ENCODE data around the gene UAP1L1. TPM values are rescaled to one million over a fixed set of nuclear protein-coding genes. Genes with fewer than 3 reads are reported as not detected.
A peak's percentile ranks its signal among the peaks of the same experiment; 100 is the strongest.
"Not testable (repeated sequence)": the region's sequence is repeated elsewhere in the genome, so short reads cannot be mapped to it uniquely, and the experiment has no call there.

The UAP1L1 gene
- total RNA-seq, 1 experiment from 2014 or later: 24.6 TPM

DNA sequence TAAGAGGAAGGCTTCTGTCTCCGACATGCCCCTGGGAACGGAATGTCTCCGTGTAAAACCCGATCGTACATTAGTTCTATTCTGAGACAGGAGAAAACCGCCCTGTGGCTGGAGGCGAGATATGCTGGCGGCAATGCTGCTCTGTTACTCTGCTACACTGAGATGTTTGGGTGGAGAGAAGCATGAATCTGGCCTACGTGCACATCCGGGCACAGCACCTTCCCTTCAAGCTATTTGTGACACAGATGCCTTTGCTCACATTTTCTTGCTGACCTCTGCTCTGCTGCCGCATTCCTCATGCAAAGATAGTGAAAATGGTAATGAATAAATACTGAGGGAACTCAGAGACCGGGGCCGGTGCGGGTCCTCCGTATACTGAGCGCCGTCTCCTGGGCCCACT lies 39.4 kb downstream of the UAP1L1 start:
- TF ChIP-seq, protein P1, sequence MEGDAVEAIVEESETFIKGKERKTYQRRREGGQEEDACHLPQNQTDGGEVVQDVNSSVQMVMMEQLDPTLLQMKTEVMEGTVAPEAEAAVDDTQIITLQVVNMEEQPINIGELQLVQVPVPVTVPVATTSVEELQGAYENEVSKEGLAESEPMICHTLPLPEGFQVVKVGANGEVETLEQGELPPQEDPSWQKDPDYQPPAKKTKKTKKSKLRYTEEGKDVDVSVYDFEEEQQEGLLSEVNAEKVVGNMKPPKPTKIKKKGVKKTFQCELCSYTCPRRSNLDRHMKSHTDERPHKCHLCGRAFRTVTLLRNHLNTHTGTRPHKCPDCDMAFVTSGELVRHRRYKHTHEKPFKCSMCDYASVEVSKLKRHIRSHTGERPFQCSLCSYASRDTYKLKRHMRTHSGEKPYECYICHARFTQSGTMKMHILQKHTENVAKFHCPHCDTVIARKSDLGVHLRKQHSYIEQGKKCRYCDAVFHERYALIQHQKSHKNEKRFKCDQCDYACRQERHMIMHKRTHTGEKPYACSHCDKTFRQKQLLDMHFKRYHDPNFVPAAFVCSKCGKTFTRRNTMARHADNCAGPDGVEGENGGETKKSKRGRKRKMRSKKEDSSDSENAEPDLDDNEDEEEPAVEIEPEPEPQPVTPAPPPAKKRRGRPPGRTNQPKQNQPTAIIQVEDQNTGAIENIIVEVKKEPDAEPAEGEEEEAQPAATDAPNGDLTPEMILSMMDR (IDR thresholded peaks at IDR 0.05; ENCODE audit: insufficient read depth in 1 of 2, low read depth in 1 of 2, low read length in 1 of 2, severe bottlenecking in 1 of 2, unreplicated experiment in 1 of 2): no peak
- BruUV-seq (replicated peaks): no TSS peak
- POLR2A ChIA-PET: interaction anchor here (0.6 to 1.5 kb wide), 3 partner anchors 30 to 488 kb away, joined by 4 read pairs; partner anchors contain the start of genes MAN1B1 and TUBB4B
- Mint-ChIP-seq H3K36me3 (ENCODE audit: insufficient read depth, unreplicated experiment) (peaks cover 7% of the 10 kb centered on the region), H3K27me3 (ENCODE audit: insufficient read depth, unreplicated experiment) (no peaks in the 10 kb centered on the region), H3K4me1 (ENCODE audit: low read depth, unreplicated experiment) (peaks cover 17% of the 10 kb centered on the region), H3K27ac (ENCODE audit: unreplicated experiment) (peak overlapping the region; percentile 64), H3K4me3 (ENCODE audit: unreplicated experiment) (peak overlapping the region; percentile 51), H3K9me3 (ENCODE audit: unreplicated experiment) (no peaks in the 10 kb centered on the region)
- Histone ChIP-seq H3K36me3 (ENCODE audit: control insufficient read depth, insufficient read depth, low read length) (no peaks in the 10 kb centered on the region), H3K27me3 (replicated peaks; ENCODE audit: control insufficient read depth, insufficient read depth, low read length) (no peaks in the 10 kb centered on the region), H3K9me3 (no peaks in the 10 kb centered on the region), H3K4me1 (peaks cover 29% of the 10 kb centered on the region), H3K4me3 (ENCODE audit: low read depth, low read length) (no peak overlapping the region)
- CTCF ChIA-PET: interaction anchor here (0.7 to 1.0 kb wide), 4 partner anchors 49 to 120 kb away, joined by 3 to 9 read pairs (median 4); no protein-coding TSS in a partner anchor
- peak; percentile 47 to 72 for DNase-seq
- intact Hi-C loops (cut with micrococcal nuclease; ENCODE audit: unreplicated experiment): loop anchor here (2.0 kb wide), 1 partner anchor 110 kb away; the partner anchor contains the start of gene RNF224

DNA sequence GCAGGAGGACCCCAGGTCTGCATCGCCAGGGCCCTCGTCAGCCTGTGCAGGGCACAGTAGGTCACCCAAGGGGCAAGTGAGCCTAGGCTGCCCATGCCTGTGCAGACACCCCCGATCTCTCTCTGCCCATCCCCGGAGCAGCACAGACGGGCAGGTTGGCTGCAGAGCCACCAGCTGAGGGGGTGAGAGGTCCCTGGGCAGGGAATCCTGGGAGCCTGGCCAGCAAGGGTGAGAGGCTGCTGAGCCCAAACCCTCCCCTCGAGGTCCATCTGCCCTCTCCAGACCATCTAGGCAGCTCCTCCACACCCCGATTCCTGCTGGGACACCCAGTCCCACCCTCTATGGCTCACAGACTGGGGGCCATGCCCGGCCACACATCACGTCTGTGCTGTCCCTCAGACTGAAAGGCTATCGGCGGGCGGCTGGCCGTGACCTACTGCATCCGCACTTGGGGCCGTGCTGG lies 40.0 kb downstream of the UAP1L1 start:
- TF ChIP-seq, protein P1 (IDR thresholded peaks at IDR 0.05; ENCODE audit: insufficient read depth in 1 of 2, low read depth in 1 of 2, low read length in 1 of 2, severe bottlenecking in 1 of 2, unreplicated experiment in 1 of 2): no peak
- no peaks in the 10 kb centered on the region for H3K9me3 ChIP-seq
- no peaks in the 10 kb centered on the region for H3K27me3 ChIP-seq (replicated peaks; ENCODE audit: control insufficient read depth, insufficient read depth, low read length)
- no TSS peak for BruUV-seq (replicated peaks)
- no peak overlapping the region for H3K4me3 ChIP-seq (ENCODE audit: low read depth, low read length)
- intact Hi-C loops (cut with micrococcal nuclease; ENCODE audit: unreplicated experiment): loop anchor here (2.0 kb wide), 1 partner anchor 110 kb away; the partner anchor contains the start of gene RNF224
- DNase-seq: peak in 1 of 2 experiments; percentile 41
- H3K4me1 Mint-ChIP-seq (ENCODE audit: low read depth, unreplicated experiment): peaks cover 17% of the 10 kb centered on the region
- CTCF ChIA-PET: interaction anchor here (0.5 to 1.0 kb wide), 3 partner anchors 17 to 119 kb away, joined by 3 to 9 read pairs (median 3); no protein-coding TSS in a partner anchor
- H3K27ac Mint-ChIP-seq (ENCODE audit: unreplicated experiment): peak overlapping the region; percentile 64
- H3K4me3 Mint-ChIP-seq (ENCODE audit: unreplicated experiment): peak overlapping the region; percentile 51
- POLR2A ChIA-PET: interaction anchor here (0.6 to 1.5 kb wide), 3 partner anchors 30 to 488 kb away, joined by 4 read pairs; partner anchors contain the start of genes MAN1B1 and TUBB4B
- H3K36me3 Mint-ChIP-seq (ENCODE audit: insufficient read depth, unreplicated experiment): peaks cover 7% of the 10 kb centered on the region
- peaks cover 29% of the 10 kb centered on the region for H3K4me1 ChIP-seq
- H3K36me3 ChIP-seq (ENCODE audit: control insufficient read depth, insufficient read depth, low read length): no peaks in the 10 kb centered on the region
- no peaks in the 10 kb centered on the region for H3K27me3 Mint-ChIP-seq (ENCODE audit: insufficient read depth, unreplicated experiment)
- no peaks in the 10 kb centered on the region for H3K9me3 Mint-ChIP-seq (ENCODE audit: unreplicated experiment)

DNA sequence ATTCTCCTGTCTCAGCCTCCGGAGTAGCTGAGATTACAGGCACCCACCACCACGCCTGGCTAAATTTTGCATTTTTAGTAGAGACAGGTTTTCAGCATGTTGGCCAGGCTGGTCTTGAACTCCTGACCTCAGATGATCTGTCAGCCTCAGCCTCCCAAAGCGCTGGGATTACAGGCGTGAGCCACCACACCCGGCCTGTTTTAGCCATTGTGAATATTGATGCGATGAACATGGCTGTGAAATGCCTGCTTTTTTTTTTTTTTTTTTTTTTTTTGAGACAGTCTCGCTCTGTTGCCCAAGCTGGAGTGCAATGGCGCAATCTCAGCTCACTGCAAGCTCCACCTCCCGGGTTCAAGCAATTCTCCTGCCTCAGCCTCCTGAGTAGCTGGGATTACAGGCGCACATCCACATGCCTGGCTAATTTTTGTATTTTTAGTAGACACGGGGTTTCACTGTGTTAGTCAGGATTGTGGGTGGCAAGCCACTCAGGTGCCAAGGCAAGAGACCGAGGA lies 40.8 kb downstream of the UAP1L1 start:
- BruUV-seq (replicated peaks); H3K9me3 Mint-ChIP-seq (ENCODE audit: unreplicated experiment); H3K27me3 Mint-ChIP-seq (ENCODE audit: insufficient read depth, unreplicated experiment); intact Hi-C loops (cut with micrococcal nuclease; ENCODE audit: unreplicated experiment); H3K4me3 Mint-ChIP-seq (ENCODE audit: unreplicated experiment); H3K27me3 ChIP-seq (replicated peaks; ENCODE audit: control insufficient read depth, insufficient read depth, low read length); DNase-seq; H3K36me3 Mint-ChIP-seq (ENCODE audit: insufficient read depth, unreplicated experiment); H3K36me3 ChIP-seq (ENCODE audit: control insufficient read depth, insufficient read depth, low read length); H3K4me3 ChIP-seq (ENCODE audit: low read depth, low read length); H3K27ac Mint-ChIP-seq (ENCODE audit: unreplicated experiment); H3K9me3 ChIP-seq: not testable (repeated sequence)
- peaks cover 29% of the 10 kb centered on the region for H3K4me1 ChIP-seq
- ChIA-PET CTCF (interaction anchor here (0.7 to 1.1 kb wide), 3 partner anchors 9 to 118 kb away, joined by 3 read pairs; no protein-coding TSS in a partner anchor), POLR2A (interaction anchor here (0.6 kb wide), 1 partner anchor 13 kb away, joined by 3 read pairs; no protein-coding TSS in a partner anchor)
- H3K4me1 Mint-ChIP-seq (ENCODE audit: low read depth, unreplicated experiment): peaks cover 17% of the 10 kb centered on the region

DNA sequence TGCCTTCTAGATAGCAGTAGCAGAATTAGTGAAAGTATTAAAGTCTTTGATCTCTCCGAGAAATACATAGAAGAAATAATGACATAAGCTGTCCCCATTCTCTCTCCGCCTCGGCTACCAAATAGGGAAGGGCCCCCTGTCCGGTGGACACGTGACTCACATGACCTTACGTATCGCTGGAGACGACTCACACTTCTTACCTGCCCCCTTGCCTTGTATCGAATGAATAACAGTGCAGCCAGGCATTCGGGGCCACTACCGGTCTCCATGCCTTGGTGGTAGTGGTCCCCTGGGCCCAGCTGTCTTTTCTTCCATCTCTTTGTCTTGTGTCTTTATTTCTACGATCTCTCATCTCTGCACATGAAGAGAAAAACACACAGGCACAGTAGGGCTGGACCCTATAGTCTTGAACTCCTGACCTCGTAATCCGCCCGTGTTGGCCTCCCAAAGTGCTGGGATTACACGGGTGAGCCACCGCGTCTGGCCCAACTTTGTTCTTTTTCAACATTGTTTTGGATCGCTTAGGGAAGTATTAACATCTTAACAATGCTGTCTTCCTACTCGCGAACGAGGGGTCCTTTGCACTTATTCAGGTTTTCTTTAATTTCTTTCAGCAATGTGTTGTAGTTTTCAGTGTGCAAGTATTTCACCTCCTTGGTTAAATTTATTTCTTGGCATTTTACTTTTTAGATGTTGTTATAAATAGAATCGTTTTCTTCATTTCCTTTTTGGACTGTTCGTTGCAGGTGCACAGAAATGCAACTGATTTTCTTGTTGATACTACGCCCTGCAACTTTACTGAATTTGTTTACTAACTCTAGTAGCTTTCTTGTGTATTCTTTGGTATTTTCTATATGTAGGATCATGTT lies 44.8 kb downstream of the UAP1L1 start:
- BruUV-seq (replicated peaks); H3K36me3 ChIP-seq (ENCODE audit: control insufficient read depth, insufficient read depth, low read length); intact Hi-C loops (cut with micrococcal nuclease; ENCODE audit: unreplicated experiment); H3K27me3 Mint-ChIP-seq (ENCODE audit: insufficient read depth, unreplicated experiment); H3K4me1 ChIP-seq; H3K9me3 ChIP-seq; H3K36me3 Mint-ChIP-seq (ENCODE audit: insufficient read depth, unreplicated experiment); DNase-seq; H3K9me3 Mint-ChIP-seq (ENCODE audit: unreplicated experiment); H3K4me3 Mint-ChIP-seq (ENCODE audit: unreplicated experiment); H3K27me3 ChIP-seq (replicated peaks; ENCODE audit: control insufficient read depth, insufficient read depth, low read length); H3K4me3 ChIP-seq (ENCODE audit: low read depth, low read length): not testable (repeated sequence)
- ChIA-PET POLR2A (interaction anchor here (0.7 kb wide), 1 partner anchor 120 kb away, joined by 5 read pairs; no protein-coding TSS in a partner anchor), CTCF (interaction anchor here (1.3 kb wide), 1 partner anchor 301 kb away, joined by 5 read pairs; the partner anchor contains the start of gene EXD3)
- peaks cover 14% of the 10 kb centered on the region for H3K4me1 Mint-ChIP-seq (ENCODE audit: low read depth, unreplicated experiment)
- H3K27ac Mint-ChIP-seq (ENCODE audit: unreplicated experiment): peak overlapping the region; percentile 66

DNA sequence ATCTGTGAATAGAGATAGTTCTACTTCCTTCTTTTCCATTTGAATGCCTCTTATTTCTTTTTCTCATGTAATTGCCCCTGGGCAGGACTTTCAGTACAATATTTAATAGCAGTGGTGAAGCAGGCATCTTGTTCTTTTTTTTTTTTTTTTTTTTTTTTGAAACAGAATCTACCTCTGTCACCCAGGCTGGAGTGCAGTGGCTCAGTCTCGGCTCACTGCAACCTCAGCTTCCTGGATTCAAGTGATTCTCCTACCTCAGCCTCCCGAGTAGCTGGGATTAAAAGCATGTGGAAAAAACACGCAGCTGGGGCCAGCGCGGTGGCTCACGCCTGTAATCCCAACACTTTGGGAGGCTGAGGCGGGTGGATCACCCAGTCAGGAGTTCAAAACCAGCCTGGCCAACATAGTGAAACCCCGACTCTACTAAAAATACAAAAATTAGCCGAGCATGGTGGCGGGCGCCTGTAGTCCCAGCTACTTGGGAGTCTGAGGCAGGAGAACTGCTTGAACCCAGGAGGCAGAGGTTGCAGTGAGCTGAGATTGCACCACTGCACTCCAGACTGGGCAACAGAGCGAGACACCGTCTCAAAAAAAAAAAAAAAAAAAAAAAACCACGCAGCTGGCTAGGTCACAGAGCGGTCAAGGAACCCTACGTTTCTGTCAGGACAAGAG lies 45.6 kb downstream of the UAP1L1 start:
- ChIA-PET CTCF (interaction anchor here (0.6 to 1.3 kb wide), 2 partner anchors 19 to 300 kb away, joined by 3 to 5 read pairs; partner anchors contain the start of gene EXD3), POLR2A (interaction anchor here (0.7 kb wide), 1 partner anchor 119 kb away, joined by 5 read pairs; no protein-coding TSS in a partner anchor)
- H3K36me3 ChIP-seq (ENCODE audit: control insufficient read depth, insufficient read depth, low read length); H3K9me3 Mint-ChIP-seq (ENCODE audit: unreplicated experiment); H3K9me3 ChIP-seq; H3K4me3 Mint-ChIP-seq (ENCODE audit: unreplicated experiment); H3K27me3 ChIP-seq (replicated peaks; ENCODE audit: control insufficient read depth, insufficient read depth, low read length); intact Hi-C loops (cut with micrococcal nuclease; ENCODE audit: unreplicated experiment); H3K4me3 ChIP-seq (ENCODE audit: low read depth, low read length); H3K4me1 ChIP-seq; BruUV-seq (replicated peaks); H3K27ac Mint-ChIP-seq (ENCODE audit: unreplicated experiment); DNase-seq; H3K27me3 Mint-ChIP-seq (ENCODE audit: insufficient read depth, unreplicated experiment): not testable (repeated sequence)
- peaks cover 12% of the 10 kb centered on the region for H3K4me1 Mint-ChIP-seq (ENCODE audit: low read depth, unreplicated experiment)
- peaks cover 12% of the 10 kb centered on the region for H3K36me3 Mint-ChIP-seq (ENCODE audit: insufficient read depth, unreplicated experiment)

Data from Caco-2 (cell line).